Stomach smooth muscle (tissue), 2 donors: ENCODE results near the gene DDX20.

Source experiments
- H3K27ac ChIP-seq: one replicate; pipeline ENCODE4 v1.7.0; 2013; ENCODE audit warnings: mild to moderate bottlenecking, low read length, inconsistent platforms
- H3K27me3 ChIP-seq, 2 donors: one replicate each; pipeline ENCODE4 v1.7.0; 2013; ENCODE audit warnings: low read length in 2 of 2; ENCODE audit not compliant: insufficient read depth in 2 of 2, control insufficient read depth in 1 of 2
- H3K36me3 ChIP-seq, 2 donors: one replicate each; pipeline ENCODE4 v1.7.0; 2013; ENCODE audit warnings: low read length in 2 of 2; ENCODE audit not compliant: control insufficient read depth in 2 of 2, insufficient read depth in 2 of 2
- H3K4me1 ChIP-seq: one replicate; pipeline ENCODE4 v1.7.0; 2013; ENCODE audit warnings: low read length; ENCODE audit not compliant: control insufficient read depth, insufficient read depth
- H3K4me3 ChIP-seq, 2 donors: one replicate each; pipeline ENCODE4 v1.7.0; 2013; ENCODE audit warnings: low read length in 2 of 2
- H3K9ac ChIP-seq, 2 donors: one replicate each; pipeline ENCODE4 v1.7.0; 2013; ENCODE audit warnings: low read length in 2 of 2, mild to moderate bottlenecking in 1 of 2
- H3K9me3 ChIP-seq, 2 donors: one replicate each; pipeline ENCODE4 v1.7.0; 2013; ENCODE audit warnings: low read length in 2 of 2; ENCODE audit not compliant: control insufficient read depth in 2 of 2
- donor health status: healthy.
- donor health status: Pancreatic carcinoma.

The DDX20 gene

GRCh38 chr1:111720977-111721786 lies 34.5 kb upstream of the DDX20 start:
- Histone ChIP-seq H3K27ac (no peak overlapping the region), H3K4me1 (peaks cover 31% of the 10 kb centered on the region), H3K27me3 (no peaks in the 10 kb centered on the region), H3K4me3 (no peak overlapping the region), H3K9me3 (no peaks in the 10 kb centered on the region), H3K9ac (no peak overlapping the region), H3K36me3 (peaks cover 3 to 5% of the 10 kb centered on the region in 2 donors)

DNA sequence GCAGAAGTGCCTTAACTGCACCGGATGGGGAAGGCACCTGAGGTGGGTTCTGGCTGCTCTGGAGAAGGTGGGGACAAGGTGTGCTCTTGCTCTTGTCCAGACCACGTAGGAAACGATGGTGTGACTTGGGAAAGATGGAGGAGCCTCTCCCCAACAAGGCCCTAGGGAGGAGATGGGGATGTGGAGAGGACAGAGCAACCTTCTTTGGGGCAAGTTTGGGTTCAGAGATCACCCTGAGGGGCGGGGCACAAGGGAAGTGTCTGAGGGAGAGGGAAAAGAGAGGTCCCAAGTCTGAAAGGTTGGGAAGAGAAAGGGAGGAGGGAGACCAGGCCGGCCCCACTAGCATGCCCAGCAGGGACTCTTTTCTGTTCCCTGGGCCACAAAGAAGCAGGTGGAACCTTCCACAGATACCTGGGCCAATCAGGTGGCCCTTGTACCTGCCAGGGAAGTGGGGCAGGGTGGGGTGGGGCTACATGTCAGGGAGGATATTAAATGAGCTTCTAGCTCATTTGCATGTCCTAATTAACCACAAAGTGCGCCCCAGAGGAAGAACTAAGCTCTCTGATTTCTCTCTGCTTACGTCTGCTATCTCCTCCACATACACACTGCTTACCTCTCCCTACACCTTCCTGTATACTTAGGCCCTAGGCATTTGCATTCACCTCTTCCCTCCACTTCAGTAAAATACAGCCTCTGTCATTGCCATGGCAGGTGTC lies 32.5 kb upstream of the DDX20 start:
- Histone ChIP-seq H3K4me3 (no peak overlapping the region), H3K36me3 (peaks cover 7 to 9% of the 10 kb centered on the region in 2 donors), H3K9me3 (no peaks in the 10 kb centered on the region), H3K4me1 (peaks cover 31% of the 10 kb centered on the region), H3K9ac (no peak overlapping the region), H3K27me3 (no peaks in the 10 kb centered on the region), H3K27ac (no peak overlapping the region)

DNA sequence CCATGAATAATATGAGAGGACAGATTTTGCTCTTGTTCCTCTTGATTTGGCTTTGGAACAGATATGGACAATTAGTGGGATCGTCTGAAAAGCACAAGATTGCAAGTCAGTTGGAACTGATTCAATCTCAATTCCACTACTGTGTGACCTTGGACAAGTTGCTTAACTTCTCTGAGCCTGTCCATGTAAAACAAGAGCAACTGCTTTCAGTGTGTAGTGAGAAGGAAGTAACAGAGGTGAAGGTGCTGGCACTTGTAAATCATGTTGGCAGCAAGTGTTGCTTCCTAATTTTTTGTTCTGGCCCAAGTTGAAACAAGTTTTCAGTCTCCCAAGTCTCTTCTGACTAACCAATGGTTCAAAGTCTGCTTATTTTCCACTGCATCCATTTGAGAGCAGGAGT lies 31.8 kb upstream of the DDX20 start:
- Histone ChIP-seq H3K9ac (no peak overlapping the region), H3K27me3 (no peaks in the 10 kb centered on the region), H3K27ac (no peak overlapping the region), H3K9me3 (no peaks in the 10 kb centered on the region), H3K4me1 (peaks cover 33% of the 10 kb centered on the region), H3K36me3 (peaks cover 7 to 9% of the 10 kb centered on the region in 2 donors), H3K4me3 (no peak overlapping the region)

- H3K4me1 ChIP-seq = peaks cover 39% of the 10 kb centered on the region
- peaks cover 7 to 9% of the 10 kb centered on the region in 2 donors for H3K36me3 ChIP-seq
- no peak overlapping the region for H3K4me3 ChIP-seq
- H3K9me3 ChIP-seq = no peaks in the 10 kb centered on the region
- H3K9ac ChIP-seq = no peak overlapping the region
- H3K27me3 ChIP-seq = no peaks in the 10 kb centered on the region
- H3K27ac ChIP-seq = no peak overlapping the region
These were observed 30.5 kb upstream of the DDX20 start for GRCh38 chr1:111725192-111725591.

GRCh38 chr1:111727056-111727455 lies 28.6 kb upstream of the DDX20 start:
- no peaks in the 10 kb centered on the region for H3K9me3 ChIP-seq
- peaks cover 7 to 9% of the 10 kb centered on the region in 2 donors for H3K36me3 ChIP-seq
- no peaks in the 10 kb centered on the region for H3K27me3 ChIP-seq
- peaks cover 34% of the 10 kb centered on the region for H3K4me1 ChIP-seq
- no peak overlapping the region for H3K27ac ChIP-seq
- no peak overlapping the region for H3K4me3 ChIP-seq
- H3K9ac ChIP-seq = no peak overlapping the region

DNA sequence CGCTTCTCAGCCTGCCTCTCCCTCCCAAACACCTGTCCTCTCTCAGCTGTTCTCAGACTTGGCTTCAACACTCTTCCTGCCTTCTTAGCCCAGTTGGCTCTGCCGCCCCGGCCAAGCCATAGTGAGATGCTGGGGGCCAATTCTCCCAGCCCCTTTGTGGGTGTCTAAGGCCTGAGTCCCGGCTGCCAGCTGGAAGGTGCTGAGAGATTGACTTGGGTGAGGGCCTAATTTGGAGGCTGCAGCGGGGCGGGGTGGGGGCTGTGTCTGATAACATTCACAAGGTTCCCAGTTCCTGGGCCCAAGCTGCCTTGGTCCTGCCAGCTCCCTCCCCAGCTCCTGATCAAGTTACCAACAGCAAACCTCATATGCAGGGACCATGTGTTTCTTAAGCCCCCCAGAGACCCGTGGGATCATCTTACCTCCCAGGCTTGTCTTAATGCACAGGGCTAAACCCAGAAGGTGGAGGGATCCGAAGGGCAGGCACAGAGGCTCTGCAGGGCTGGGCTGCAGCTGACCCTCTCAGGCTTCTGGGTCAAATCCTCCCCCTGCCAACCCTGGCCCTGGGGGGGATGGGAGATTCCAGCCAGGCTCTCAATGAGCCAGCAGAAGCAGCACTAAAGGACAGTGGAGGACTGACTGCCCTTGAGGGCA lies 26.3 kb upstream of the DDX20 start:
- no peak overlapping the region for H3K9ac ChIP-seq
- H3K27ac ChIP-seq = peak overlapping the region; percentile 58

DNA sequence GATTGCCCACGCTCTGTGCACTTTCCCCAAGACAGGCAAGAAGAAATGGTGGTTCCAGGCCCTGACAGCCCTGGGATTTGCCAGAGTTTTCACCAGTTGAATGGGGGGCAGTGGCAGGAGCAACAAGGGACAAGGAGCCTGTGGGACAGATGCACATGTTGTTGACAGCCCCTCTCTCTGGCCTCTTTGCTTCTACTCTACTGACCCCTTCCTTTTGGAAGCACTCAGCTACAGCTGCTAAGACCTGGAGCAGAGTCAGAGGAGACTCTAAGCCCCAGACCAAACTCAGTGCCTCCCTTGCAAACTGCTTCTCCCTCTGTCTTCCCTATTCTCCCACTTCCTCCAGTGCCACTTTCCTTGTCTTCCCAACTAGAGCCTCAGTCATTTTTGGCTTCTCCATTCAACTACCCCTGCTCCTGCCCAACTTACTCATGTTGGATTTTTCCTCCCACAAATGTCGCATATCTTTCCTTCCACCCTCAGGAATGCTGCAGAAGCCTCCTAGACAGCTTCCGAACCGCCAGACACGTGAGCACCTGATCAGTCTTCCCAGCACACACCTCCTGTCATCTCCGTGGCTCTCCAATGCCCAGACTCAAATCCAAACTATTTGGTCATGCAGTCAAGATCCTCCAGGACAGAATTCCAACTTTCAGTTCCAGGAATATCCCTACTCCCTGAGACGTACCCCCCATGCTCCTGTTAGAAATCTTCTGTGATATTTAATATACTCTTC lies 25.6 kb upstream of the DDX20 start:
- H3K27ac ChIP-seq = peak overlapping the region; percentile 58
- H3K36me3 ChIP-seq = peaks cover 7 to 9% of the 10 kb centered on the region in 2 donors
- H3K4me1 ChIP-seq = peaks cover 54% of the 10 kb centered on the region
- no peak overlapping the region for H3K4me3 ChIP-seq
- no peaks in the 10 kb centered on the region for H3K9me3 ChIP-seq
- no peaks in the 10 kb centered on the region for H3K27me3 ChIP-seq
- H3K9ac ChIP-seq = peak overlapping the region in 1 of 2 donors; percentile 18

More for the DNA sequence above, 26.3 kb upstream of the DDX20 start:
- Histone ChIP-seq H3K4me3 (no peak overlapping the region), H3K4me1 (peaks cover 53% of the 10 kb centered on the region), H3K36me3 (peaks cover 7 to 9% of the 10 kb centered on the region in 2 donors), H3K9me3 (no peaks in the 10 kb centered on the region), H3K27me3 (no peaks in the 10 kb centered on the region)

GRCh38 chr1:111730706-111731105 lies 25.0 kb upstream of the DDX20 start:
- no peaks in the 10 kb centered on the region for H3K9me3 ChIP-seq
- H3K4me3 ChIP-seq = no peak overlapping the region
- no peak overlapping the region for H3K9ac ChIP-seq
- peaks cover 7 to 9% of the 10 kb centered on the region in 2 donors for H3K36me3 ChIP-seq
- peaks cover 55% of the 10 kb centered on the region for H3K4me1 ChIP-seq
- H3K27me3 ChIP-seq = no peaks in the 10 kb centered on the region
- peak overlapping the region; percentile 58 for H3K27ac ChIP-seq

DNA sequence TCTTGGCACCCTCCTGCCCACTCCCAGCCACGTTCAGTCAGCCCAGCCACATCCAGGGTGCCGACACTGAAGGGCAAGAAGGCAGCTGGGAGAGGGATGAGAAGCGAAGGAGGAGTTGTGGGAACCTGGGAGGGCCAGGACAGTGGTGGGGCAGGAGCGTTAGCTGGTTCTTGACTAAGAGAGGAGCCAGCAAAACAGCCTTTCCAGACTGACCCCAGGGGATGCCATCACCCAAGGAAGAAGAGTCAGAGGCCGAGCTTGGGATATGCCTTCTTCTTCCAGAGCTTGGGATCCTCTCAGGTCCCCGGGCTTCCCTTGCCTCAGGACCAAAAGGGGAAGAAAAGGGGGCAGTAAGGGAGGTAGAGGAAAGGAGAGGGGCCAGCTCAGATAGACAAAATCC lies 23.7 kb upstream of the DDX20 start:
- peak overlapping the region; percentile 70 for H3K27ac ChIP-seq

DNA sequence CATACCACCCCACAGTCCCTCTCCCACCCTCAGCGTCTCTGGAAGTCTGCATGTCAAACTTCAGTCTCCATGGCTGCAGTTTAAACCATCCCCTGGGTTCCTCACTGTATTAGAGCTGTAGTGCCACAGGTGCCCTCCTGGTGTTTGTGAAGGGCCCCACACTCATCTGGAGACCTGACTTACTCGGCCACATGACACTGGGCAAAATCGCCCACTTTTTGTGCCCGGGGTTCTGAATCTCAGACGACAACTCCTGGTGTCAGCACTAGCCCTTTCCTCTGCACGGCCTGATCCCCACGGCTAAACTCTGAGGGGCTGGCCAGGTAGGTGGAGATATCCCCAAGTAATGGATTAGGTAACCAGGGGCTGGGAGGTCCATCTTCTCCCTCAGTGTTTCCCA lies 23.0 kb upstream of the DDX20 start:
- Histone ChIP-seq H3K9me3 (no peaks in the 10 kb centered on the region), H3K27me3 (no peaks in the 10 kb centered on the region), H3K4me3 (no peak overlapping the region), H3K36me3 (peaks cover 0 to under 1% of the 10 kb centered on the region in 2 donors), H3K4me1 (peaks cover 75% of the 10 kb centered on the region), H3K9ac (no peak overlapping the region), H3K27ac (peak overlapping the region; percentile 70)

More for the DNA sequence above, 23.7 kb upstream of the DDX20 start:
- no peak overlapping the region for H3K4me3 ChIP-seq
- H3K36me3 ChIP-seq = peaks cover 4 to 5% of the 10 kb centered on the region in 2 donors
- no peaks in the 10 kb centered on the region for H3K9me3 ChIP-seq
- H3K9ac ChIP-seq = no peak overlapping the region
- peaks cover 68% of the 10 kb centered on the region for H3K4me1 ChIP-seq
- no peaks in the 10 kb centered on the region for H3K27me3 ChIP-seq
